Heart right ventricle (tissue), 16 donors: ENCODE measurements around the gene PRPSAP1. TPM values are rescaled to one million over a fixed set of nuclear protein-coding genes. Genes with fewer than 3 reads are reported as not detected.
A peak's percentile ranks its signal among the peaks of the same experiment; 100 is the strongest.

Source experiments
- ATAC-seq, 8 donors: fragments of 200-7000 bp; cut with Tn5 transposase; one replicate each; pipeline ENCODE4 v1.9.1; 2020; ENCODE audit warnings: mild to moderate bottlenecking in 8 of 8, moderate library complexity in 8 of 8, moderate number of reproducible peaks in 1 of 8
- DNase-seq, 2 donors: peaks; one replicate each; pipeline ENCODE4 v3.0.0-alpha.2; 2020
- H3K27ac ChIP-seq, 10 donors: fragments of 200-600 bp; sonication (generic) in 2 of 10; one replicate each; pipeline versions ENCODE4 v1.5.0 to v1.8.0; 2020 to 2022; ENCODE audit warnings: mild to moderate bottlenecking in 3 of 10
- H3K27me3 ChIP-seq, 7 donors: fragments of 200-600 bp; one replicate each; pipeline ENCODE4 v1.8.0; 2021 to 2022; ENCODE audit warnings: mild to moderate bottlenecking in 2 of 7
- H3K36me3 ChIP-seq, 9 donors: fragments of 200-600 bp; sonication (generic) in 1 of 9; one replicate each; pipeline versions ENCODE4 v1.5.0 to v1.8.0; 2020 to 2022; ENCODE audit warnings: mild to moderate bottlenecking in 2 of 9
- H3K4me1 ChIP-seq, 9 donors: fragments of 200-600 bp; sonication (generic) in 1 of 9; one replicate each; pipeline versions ENCODE4 v1.5.0 to v1.8.0; 2020 to 2022; ENCODE audit warnings: mild to moderate bottlenecking in 4 of 9
- H3K4me3 ChIP-seq, 10 donors: fragments of 200-600 bp; sonication (generic) in 2 of 10; one replicate each; pipeline versions ENCODE4 v1.5.0 to v1.8.0; 2020 to 2022; ENCODE audit warnings: mild to moderate bottlenecking in 7 of 10, moderate library complexity in 2 of 10
- H3K9me3 ChIP-seq, 11 donors: fragments of 200-600 bp in 10 of 11; sonication (generic) in 2 of 11; one replicate each; pipeline versions ENCODE4 v1.5.0 to v1.8.0; 2013 to 2022; ENCODE audit warnings: mild to moderate bottlenecking in 2 of 11, control low read depth in 1 of 11, moderate library complexity in 1 of 11
- WGBS, 2 donors: extraction: QIAGEN DNeasy Blood & Tissue Kit; methylation state at CpG; one replicate each; pipeline ENCODE4 v1.1.7; 2013; ENCODE audit warnings: inconsistent platforms in 1 of 2; 5-methylcytosine and 5-hydroxymethylcytosine counted together
- intact Hi-C, 10 donors: fragments of 100-400 bp; cut with DNase I; formaldehyde crosslinking; loops; one replicate each; pipeline versions ENCODE4 v1.11.1 to v1.14.2; 2022
- polyA plus RNA-seq, 2 donors: library from polyadenylated mRNA; stranded (reverse); fragments of 200-250 nt; gene quantifications; one replicate each; pipeline ENCODE4 v1.2.3, GENCODE V29; 2013
- total RNA-seq, 10 donors: library from RNA; stranded (reverse); fragmentation: NEBNext Ultra II Directional in 3 of 10; extraction: Animal tissue kit (Norgen Biotek cat#: 25700) in 3 of 10; gene quantifications; one replicate each; pipeline versions ENCODE4 v1.2.1 to v1.2.4, GENCODE V29; 2021 to 2023
- TF ChIP-seq, protein P1 (sequence below), 9 donors: fragments of 200-600 bp; sonication (generic) in 2 of 9; IDR thresholded peaks; one replicate each; pipeline versions ENCODE4 v1.5.0 to v1.8.0; 2021 to 2022; ENCODE audit warnings: antibody characterized with exemption in 9 of 9, mild to moderate bottlenecking in 5 of 9, moderate library complexity in 1 of 9
- donor health status: Arrhythmogenic right ventricular cardiomyopathy.
- donor health status: ischemic (EF 13 %, LVEDD 7.1; RV severe dilation, severe dysfunction).
- donor health status: healthy with polysubstance abuse.
- donor health status: DM: no; HTN: yes; CAD: no.
- donor health status: DM: no; HTN: no; CAD: no.
- donor health status: ischemic (EF 25% LVEDD 6.9; RV normal size, moderate dysfunction).
- donor health status: ischemic (EF 25% LVEDD 5.7; RV mildly dilated, moderate dysfunction).
- donor health status: healthy.
- donor health status: DM: yes; HTN: yes; CAD: no.
- donor health status: Ischemic cardiomyopathy.
- donor health status: ischemic (EF 35%, LVEDD 5.7; RV mildly dilated, moderate dysfunction).
- donor health status: nonischemic (EF 11% LVEDD 7.7; RV severe dilation, severe dysfunction).
- donor health status: DM: yes; HTN: yes; CAD: no.
- donor health status: PGD.
- donor health status: ischemic (EF 29% LVEDD 5.4; RV normal size, mild dysfunction).
- donor health status: nonischemic (EF 23%, LVEDD 6.1; RV moderate dilation, normal function).

The PRPSAP1 gene
- total and polyA plus RNA-seq, 12 donors: 26.4 to 43.7 (median 33.7) TPM

GRCh38 chr17:76275382-76276068, 78.2 kb downstream of the PRPSAP1 start:
- H3K27ac ChIP-seq: no peak overlapping the region
- H3K4me3 ChIP-seq: no peak overlapping the region
- intact Hi-C loops: loop anchor here in 6 of 10 donors (5.0 to 10.0 kb wide), 5 partner anchors 33 to 261 kb away; partner anchors contain the start of gene RNF157 (in 1 of the 6)
- H3K27me3 ChIP-seq: no peaks in the 10 kb centered on the region
- no peak for ATAC-seq
- H3K9me3 ChIP-seq: no peaks in the 10 kb centered on the region
- DNase-seq: no peak
- H3K36me3 ChIP-seq: peaks cover 0 to 11% (median 0%) of the 10 kb centered on the region in 9 donors
- TF ChIP-seq, protein P1, sequence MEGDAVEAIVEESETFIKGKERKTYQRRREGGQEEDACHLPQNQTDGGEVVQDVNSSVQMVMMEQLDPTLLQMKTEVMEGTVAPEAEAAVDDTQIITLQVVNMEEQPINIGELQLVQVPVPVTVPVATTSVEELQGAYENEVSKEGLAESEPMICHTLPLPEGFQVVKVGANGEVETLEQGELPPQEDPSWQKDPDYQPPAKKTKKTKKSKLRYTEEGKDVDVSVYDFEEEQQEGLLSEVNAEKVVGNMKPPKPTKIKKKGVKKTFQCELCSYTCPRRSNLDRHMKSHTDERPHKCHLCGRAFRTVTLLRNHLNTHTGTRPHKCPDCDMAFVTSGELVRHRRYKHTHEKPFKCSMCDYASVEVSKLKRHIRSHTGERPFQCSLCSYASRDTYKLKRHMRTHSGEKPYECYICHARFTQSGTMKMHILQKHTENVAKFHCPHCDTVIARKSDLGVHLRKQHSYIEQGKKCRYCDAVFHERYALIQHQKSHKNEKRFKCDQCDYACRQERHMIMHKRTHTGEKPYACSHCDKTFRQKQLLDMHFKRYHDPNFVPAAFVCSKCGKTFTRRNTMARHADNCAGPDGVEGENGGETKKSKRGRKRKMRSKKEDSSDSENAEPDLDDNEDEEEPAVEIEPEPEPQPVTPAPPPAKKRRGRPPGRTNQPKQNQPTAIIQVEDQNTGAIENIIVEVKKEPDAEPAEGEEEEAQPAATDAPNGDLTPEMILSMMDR (IDR thresholded peaks at IDR 0.05): no peak
- H3K4me1 ChIP-seq: peaks cover 14 to 44% (median 27%) of the 10 kb centered on the region in 9 donors
- WGBS, 2 donors: 87 to 88% methylated on average over 22 of the region's 22 CpGs

DNA sequence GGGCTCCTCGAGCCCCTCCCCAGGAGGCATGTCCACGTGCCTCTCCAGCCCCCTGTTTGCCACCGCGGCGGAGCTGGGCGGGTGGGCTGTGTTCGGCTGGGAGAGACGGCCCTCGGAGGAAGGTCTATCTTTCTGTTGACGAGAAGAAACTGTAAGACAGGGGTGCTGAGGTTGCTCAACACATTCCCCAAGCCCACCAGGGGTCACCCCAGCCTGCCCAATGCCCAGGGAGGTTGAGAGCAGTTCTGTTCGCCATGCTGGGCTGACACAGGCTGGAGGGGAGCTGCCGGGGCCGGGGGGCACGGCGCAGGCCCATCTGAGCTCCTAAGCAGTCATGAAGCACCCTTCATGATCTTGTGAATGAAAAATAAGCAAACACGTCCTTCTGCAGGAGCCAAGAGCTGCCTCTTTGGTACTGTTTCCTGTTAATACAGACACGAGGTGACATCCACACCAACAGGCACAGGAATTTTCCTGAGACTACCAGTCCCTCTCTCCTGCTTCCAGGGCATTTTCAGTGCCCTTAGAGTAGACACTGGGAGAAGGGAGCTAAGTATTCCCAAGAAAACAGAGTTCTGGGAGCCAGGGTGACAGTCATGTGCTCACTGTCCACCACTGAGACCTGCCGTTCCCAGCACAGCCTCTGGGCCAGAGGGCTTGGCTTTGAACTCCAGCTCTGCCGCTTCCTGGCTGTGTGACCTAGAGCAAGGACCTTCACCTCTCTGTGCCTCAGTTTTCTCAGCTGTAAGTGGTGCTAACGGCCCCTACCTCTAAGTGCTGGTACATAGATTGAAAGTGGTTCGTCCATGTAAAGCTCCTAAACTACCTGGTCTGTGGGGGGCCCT, 79.4 kb downstream of the PRPSAP1 start:
- Histone ChIP-seq H3K4me1 (peaks cover 20 to 52% (median 37%) of the 10 kb centered on the region in 9 donors), H3K36me3 (peaks cover 0 to 23% (median 0%) of the 10 kb centered on the region in 9 donors), H3K9me3 (no peaks in the 10 kb centered on the region), H3K27ac (peak overlapping the region in 3 of 10 donors; percentile 21 to 53 (median 29)), H3K27me3 (no peaks in the 10 kb centered on the region), H3K4me3 (no peak overlapping the region)
- TF ChIP-seq, protein P1 (IDR thresholded peaks at IDR 0.05): no peak
- DNase-seq (no peak), ATAC-seq (no peak)
- intact Hi-C loops: loop anchor here in 1 of 10 donors (10.0 kb wide), 1 partner anchor 260 kb away; no protein-coding TSS in a partner anchor
- 69 to 79% methylated on average over 21 of the region's 21 CpGs for WGBS, 2 donors

DNA sequence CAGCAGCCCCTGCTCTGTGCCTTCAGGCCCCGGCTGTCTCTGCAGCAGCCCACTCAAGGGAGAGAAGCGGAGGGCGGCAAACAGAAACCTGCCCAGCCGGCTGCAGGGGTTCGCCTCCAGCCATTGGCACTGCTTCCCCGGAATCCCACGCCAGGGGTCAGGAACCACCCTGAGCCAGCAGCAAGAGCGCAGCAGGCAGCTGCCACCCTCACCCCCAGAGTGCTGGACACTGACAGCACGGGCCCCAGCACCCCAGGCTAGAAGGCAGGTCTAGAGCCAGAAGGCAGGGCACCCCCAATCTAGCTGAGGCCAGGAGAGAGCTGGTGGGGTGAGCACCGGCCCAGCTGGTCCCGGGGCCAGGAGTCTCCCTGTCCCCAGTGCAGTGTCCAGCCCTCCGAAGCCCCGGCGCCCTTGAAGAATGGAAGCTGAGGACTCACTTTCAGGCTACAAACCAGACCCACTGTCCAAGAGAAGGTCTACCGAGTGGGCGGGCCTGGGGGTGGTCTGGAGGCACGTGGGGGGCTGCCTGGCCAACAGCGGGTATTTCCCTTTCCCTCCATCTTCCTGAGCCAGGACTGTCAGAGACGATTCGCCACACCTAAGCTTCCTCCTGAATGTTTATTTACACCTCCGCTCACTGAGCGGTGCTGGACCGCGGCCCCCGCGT, 80.1 kb downstream of the PRPSAP1 start:
- intact Hi-C loops: loop anchor here in 1 of 10 donors (10.0 kb wide), 1 partner anchor 259 kb away; no protein-coding TSS in a partner anchor
- peaks cover 0 to 30% (median 0%) of the 10 kb centered on the region in 9 donors for H3K36me3 ChIP-seq
- WGBS, 2 donors: 79 to 84% methylated on average over 26 of the region's 26 CpGs
- no peaks in the 10 kb centered on the region for H3K9me3 ChIP-seq
- TF ChIP-seq, protein P1 (IDR thresholded peaks at IDR 0.05): no peak
- no peaks in the 10 kb centered on the region for H3K27me3 ChIP-seq
- DNase-seq: no peak
- peak overlapping the region in 1 of 10 donors; percentile 53 for H3K27ac ChIP-seq
- no peak overlapping the region for H3K4me3 ChIP-seq
- no peak for ATAC-seq
- peaks cover 23 to 56% (median 41%) of the 10 kb centered on the region in 9 donors for H3K4me1 ChIP-seq
